ENCODE results near the gene LINS1.
A peak's percentile ranks its signal among the peaks of the same experiment; 100 is the strongest.

Gene LINS1

GRCh38 chr15:100602823-100603393, 924 bp upstream of the LINS1 start:
- peak overlapping the region; percentile 96 for H3K27ac ChIP-seq
- no peak; the same call in 1 of the 2 replicates for TF ChIP-seq ZFX (IDR thresholded peaks at IDR 0.05)
- TF ChIP-seq, protein P1, sequence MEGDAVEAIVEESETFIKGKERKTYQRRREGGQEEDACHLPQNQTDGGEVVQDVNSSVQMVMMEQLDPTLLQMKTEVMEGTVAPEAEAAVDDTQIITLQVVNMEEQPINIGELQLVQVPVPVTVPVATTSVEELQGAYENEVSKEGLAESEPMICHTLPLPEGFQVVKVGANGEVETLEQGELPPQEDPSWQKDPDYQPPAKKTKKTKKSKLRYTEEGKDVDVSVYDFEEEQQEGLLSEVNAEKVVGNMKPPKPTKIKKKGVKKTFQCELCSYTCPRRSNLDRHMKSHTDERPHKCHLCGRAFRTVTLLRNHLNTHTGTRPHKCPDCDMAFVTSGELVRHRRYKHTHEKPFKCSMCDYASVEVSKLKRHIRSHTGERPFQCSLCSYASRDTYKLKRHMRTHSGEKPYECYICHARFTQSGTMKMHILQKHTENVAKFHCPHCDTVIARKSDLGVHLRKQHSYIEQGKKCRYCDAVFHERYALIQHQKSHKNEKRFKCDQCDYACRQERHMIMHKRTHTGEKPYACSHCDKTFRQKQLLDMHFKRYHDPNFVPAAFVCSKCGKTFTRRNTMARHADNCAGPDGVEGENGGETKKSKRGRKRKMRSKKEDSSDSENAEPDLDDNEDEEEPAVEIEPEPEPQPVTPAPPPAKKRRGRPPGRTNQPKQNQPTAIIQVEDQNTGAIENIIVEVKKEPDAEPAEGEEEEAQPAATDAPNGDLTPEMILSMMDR (conservative IDR thresholded peaks at IDR 0.05): no peak

- peak overlapping the region; percentile 96 for H3K27ac ChIP-seq
- TF ChIP-seq ZFX (IDR thresholded peaks at IDR 0.05): no peak
- TF ChIP-seq, protein P1 (conservative IDR thresholded peaks at IDR 0.05): no peak
These were observed 344 bp downstream of the LINS1 start for GRCh38 chr15:100601617-100602063.

DNA sequence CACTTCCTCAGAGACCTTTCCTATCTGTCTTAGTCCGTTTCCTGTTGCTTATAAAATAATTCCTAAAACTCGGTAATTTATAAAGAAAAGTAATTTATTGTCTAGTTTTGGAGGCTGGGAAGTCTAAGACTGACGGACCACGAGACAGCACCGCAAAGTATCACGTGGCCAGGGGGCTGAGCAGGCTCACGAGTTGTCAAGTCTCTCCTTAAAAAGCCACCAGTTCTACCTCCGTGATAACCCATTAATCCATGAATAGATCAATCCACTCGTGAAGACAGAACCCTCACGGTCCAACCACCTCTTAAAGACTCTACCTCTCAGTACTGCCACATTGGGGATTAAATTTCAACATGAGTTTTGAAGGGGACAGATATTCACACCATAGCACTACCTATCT, 821 bp downstream of the LINS1 start:
- H3K27ac ChIP-seq: peak overlapping the region; percentile 96

GRCh38 chr15:100598655-100599054, 3.3 kb downstream of the LINS1 start:
- H3K27ac ChIP-seq: no peak overlapping the region
- TF ChIP-seq, protein P1 (conservative IDR thresholded peaks at IDR 0.05): no peak
- no peak for TF ChIP-seq ZFX (IDR thresholded peaks at IDR 0.05)

More for the DNA sequence above, 821 bp downstream of the LINS1 start:
- TF ChIP-seq, protein P1 (conservative IDR thresholded peaks at IDR 0.05): no peak
- TF ChIP-seq ZFX (IDR thresholded peaks at IDR 0.05): no peak

DNA sequence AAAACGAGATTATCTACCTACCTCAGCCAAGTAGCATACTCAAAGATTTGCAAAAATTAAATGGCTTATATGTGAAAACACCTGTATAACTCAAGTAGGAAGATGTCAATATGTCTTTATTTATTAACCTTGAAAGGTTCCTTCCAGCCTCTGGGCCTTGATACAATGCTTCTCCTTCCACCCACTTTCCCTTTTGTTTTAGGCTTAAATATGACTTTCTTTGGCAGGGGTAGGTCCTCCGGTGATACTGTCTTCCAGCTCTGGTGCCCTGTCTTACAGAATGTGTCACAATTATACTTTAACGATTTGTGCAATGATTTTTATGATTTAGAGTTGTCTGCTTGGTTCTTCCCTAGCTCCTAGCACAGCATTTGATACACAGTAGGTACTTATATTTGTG, 4.1 kb downstream of the LINS1 start:
- no peak overlapping the region for H3K27ac ChIP-seq
- TF ChIP-seq, protein P1 (conservative IDR thresholded peaks at IDR 0.05): no peak
- no peak for TF ChIP-seq ZFX (IDR thresholded peaks at IDR 0.05)

- TF ChIP-seq, protein P1 (conservative IDR thresholded peaks at IDR 0.05): no peak
- TF ChIP-seq ZFX (IDR thresholded peaks at IDR 0.05): no peak
- H3K27ac ChIP-seq: no peak overlapping the region
These were observed 5.2 kb downstream of the LINS1 start for GRCh38 chr15:100596792-100597191.

DNA sequence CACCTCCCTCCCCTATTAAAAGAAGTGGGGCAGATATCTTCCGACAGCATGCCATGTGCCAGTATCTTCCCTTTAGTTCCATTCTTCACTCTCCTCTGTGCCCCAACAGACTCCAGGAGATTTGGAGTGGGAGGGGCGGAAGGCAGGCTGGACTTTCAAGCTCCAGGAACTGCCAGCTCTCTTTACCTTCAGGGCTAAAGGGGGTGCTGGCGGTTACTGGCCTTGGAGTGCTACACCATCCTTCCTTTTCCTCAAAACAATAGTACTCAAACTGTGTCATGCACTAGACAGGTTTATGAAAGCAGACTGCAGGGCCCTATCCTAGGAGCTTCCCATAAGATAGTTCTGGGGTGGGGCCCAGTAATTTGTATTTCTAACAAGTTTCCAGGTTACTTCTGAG, 6.0 kb downstream of the LINS1 start:
- TF ChIP-seq ZFX (IDR thresholded peaks at IDR 0.05): no peak
- TF ChIP-seq, protein P1 (conservative IDR thresholded peaks at IDR 0.05): no peak
- H3K27ac ChIP-seq: no peak overlapping the region

All from C4-2B (cell line).